Measurements from ENCODE around the gene ESRP2.

Gene ESRP2

GRCh38 chr16:68265078-68265920 is 29.4 kb upstream of the ESRP2 start:
- CTCF ChIA-PET = interaction anchor here (5.5 to 19.1 kb wide), 4 partner anchors 10 to 65 kb away, joined by 101 to 619 read pairs (median 133); partner anchors contain the start of gene PLA2G15

GRCh38 chr16:68264128-68265077 is 28.5 kb upstream of the ESRP2 start, which contains the start of gene SLC7A6:
Gene SLC7A6, plus strand, starts transcription at chr16:68264526. Its CDS starts 10,201 bp downstream, at chr16:68274727.
- DNase-seq (ENCODE audit: extremely low spot score) = peak; percentile 90

More at GRCh38 chr16:68265078-68265920, 29.4 kb upstream of the ESRP2 start:
- peak; percentile 56 for DNase-seq (ENCODE audit: extremely low spot score)
- no peak for TF ChIP-seq CTCF (IDR thresholded peaks at IDR 0.05; ENCODE audit: control extremely low read depth, extremely low read depth, low read depth, missing control alignments)
- POLR2A ChIA-PET = no interaction called here

GRCh38 chr16:68263559-68264127 is 27.7 kb upstream of the ESRP2 start:
- ChIA-PET POLR2A (interaction anchor here (1.0 to 1.6 kb wide), 6 partner anchors 9 to 47 kb away, joined by 3 to 7 read pairs (median 6); partner anchors contain the start of genes PRMT7 and SLC7A6OS), CTCF (interaction anchor here (0.8 to 19.1 kb wide), 25 partner anchors 12 to 335 kb away, joined by 3 to 619 read pairs (median 6); partner anchors contain the start of genes PLA2G15, PRMT7 and SLC7A6OS)
- TF ChIP-seq CTCF (IDR thresholded peaks at IDR 0.05; ENCODE audit: control extremely low read depth, extremely low read depth, low read depth, missing control alignments) = no peak
- DNase-seq (ENCODE audit: extremely low spot score) = no peak

More at GRCh38 chr16:68264128-68265077, 28.5 kb upstream of the ESRP2 start, which contains the start of gene SLC7A6:
- ChIA-PET CTCF (interaction anchor here (0.8 to 19.1 kb wide), 25 partner anchors 11 to 336 kb away, joined by 3 to 619 read pairs (median 6); partner anchors contain the start of genes PLA2G15, PRMT7 and SLC7A6OS), POLR2A (interaction anchor here (1.0 to 1.6 kb wide), 6 partner anchors 8 to 46 kb away, joined by 3 to 7 read pairs (median 6); partner anchors contain the start of genes PRMT7 and SLC7A6OS)
- TF ChIP-seq CTCF (IDR thresholded peaks at IDR 0.05; ENCODE audit: control extremely low read depth, extremely low read depth, low read depth, missing control alignments) = peak; percentile 80

GRCh38 chr16:68259007-68259825 is 23.3 kb upstream of the ESRP2 start:
- CTCF ChIA-PET = interaction anchor here (1.6 to 19.1 kb wide), 6 partner anchors 16 to 109 kb away, joined by 5 to 619 read pairs (median 127); partner anchors contain the start of gene PLA2G15

More at GRCh38 chr16:68259007-68259825, 23.3 kb upstream of the ESRP2 start:
- POLR2A ChIA-PET = interaction anchor here (1.5 kb wide), 1 partner anchor 52 kb away, joined by 4 read pairs; the partner anchor contains the start of genes PRMT7 and SLC7A6OS
- no peak for TF ChIP-seq CTCF (IDR thresholded peaks at IDR 0.05; ENCODE audit: control extremely low read depth, extremely low read depth, low read depth, missing control alignments)
- DNase-seq (ENCODE audit: extremely low spot score) = no peak

All from GM10248 (cell line).